H1 (cell line): ENCODE results near the gene ZNF785. TPM values are rescaled to one million over a fixed set of nuclear protein-coding genes. Genes with fewer than 3 reads are reported as not detected.
A peak's percentile ranks its signal among the peaks of the same experiment; 100 is the strongest.
"Not testable (repeated sequence)": the region's sequence is repeated elsewhere in the genome, so short reads cannot be mapped to it uniquely, and the experiment has no call there.

Experiments used
- CTCF ChIA-PET: fragments of 300-600 bp; sonication (Branson Sonifier 250); formaldehyde crosslinking; loops from one replicate; lab custom pipeline; 2021; ENCODE audit not compliant: partially characterized antibody; lab: Charles Lee
- POLR2A ChIA-PET: fragments of 300-600 bp; sonication (Branson Sonifier 250); formaldehyde crosslinking; loops from one replicate; lab custom pipeline; 2021; ENCODE audit warnings: inconsistent platforms; ENCODE audit not compliant: partially characterized antibody; lab: Charles Lee
- DNase-seq, 2 experiments: peaks; one replicate each; pipeline versions ENCODE4 v3.0.0 to v3.0.0-alpha.2; 2010 to 2022; ENCODE audit warnings: low spot score in 2 of 2, low read depth in 1 of 2, mixed read lengths in 1 of 2
- FAIRE-seq: peaks from 2 replicates; lab custom pipeline; 2011; peaks lifted over from hg19 to GRCh38; lab: Jason Lieb, UNC
- H2AFZ ChIP-seq: 2 replicates; pipeline ENCODE4 v1.8.1; 2012; ENCODE audit warnings: low read length, inconsistent platforms
- H2AK5ac ChIP-seq: 2 replicates; pipeline ENCODE4 v1.6.1; 2013; ENCODE audit warnings: low read depth, low read length
- H2BK120ac ChIP-seq: replicated peaks from 2 replicates; pipeline ENCODE3; 2013; ENCODE audit warnings: low read depth, low read length, inconsistent platforms
- H2BK12ac ChIP-seq: 2 replicates; pipeline ENCODE4 v1.6.1; 2013; ENCODE audit warnings: low read depth, low read length
- H2BK15ac ChIP-seq: 2 replicates; pipeline ENCODE4 v1.6.1; 2013; ENCODE audit warnings: low read length
- H2BK20ac ChIP-seq: 2 replicates; pipeline ENCODE4 v1.6.1; 2013; ENCODE audit warnings: low read length
- H2BK5ac ChIP-seq: 2 replicates; pipeline ENCODE4 v1.6.1; 2013; ENCODE audit warnings: low read depth, low read length
- H3K14ac ChIP-seq: 2 replicates; pipeline ENCODE4 v1.6.1; 2013; ENCODE audit warnings: inconsistent platforms; ENCODE audit not compliant: insufficient read length
- H3K18ac ChIP-seq: 2 replicates; pipeline ENCODE4 v1.6.1; 2013; ENCODE audit warnings: low read length; ENCODE audit errors: extremely low read depth
- H3K23ac ChIP-seq: 2 replicates; pipeline ENCODE4 v1.6.1; 2013; ENCODE audit warnings: inconsistent platforms; ENCODE audit not compliant: insufficient read length
- H3K23me2 ChIP-seq: 2 replicates; pipeline ENCODE4 v1.6.1; 2013; ENCODE audit warnings: low read depth, low read length
- H3K27ac ChIP-seq: 2 replicates; pipeline ENCODE4 v1.6.1; 2011; ENCODE audit warnings: low read depth, low read length, inconsistent platforms
- H3K27me3 ChIP-seq, 4 experiments: replicated peaks in 1 of 4; 1 replicate in 1 of 4; 2 replicates in 3 of 4; pipeline versions ENCODE4 v1.6.1 to v1.8.1; 2011 to 2013; ENCODE audit warnings: low read length in 3 of 4, mild to moderate bottlenecking in 3 of 4, inconsistent platforms in 2 of 4, mixed read lengths in 2 of 4, moderate library complexity in 1 of 4; ENCODE audit not compliant: control insufficient read depth in 3 of 4, insufficient read depth in 3 of 4; ENCODE audit errors: extremely low read depth in 1 of 4
- H3K36me3 ChIP-seq, 4 experiments: 2 replicates each; pipeline versions ENCODE4 v1.6.1 to v1.8.1; 2011 to 2013; ENCODE audit warnings: mild to moderate bottlenecking in 4 of 4, low read length in 3 of 4, moderate library complexity in 2 of 4, control low read depth in 1 of 4, inconsistent platforms in 1 of 4; ENCODE audit not compliant: insufficient read depth in 4 of 4, control insufficient read depth in 2 of 4
- H3K4ac ChIP-seq: replicated peaks from 2 replicates; pipeline ENCODE3; 2013; ENCODE audit warnings: low read length, low read depth, mixed read lengths, inconsistent platforms; ENCODE audit not compliant: insufficient read length
- H3K4me1 ChIP-seq, 4 experiments: replicated peaks in 1 of 4; 1 replicate in 1 of 4; 2 replicates in 3 of 4; pipeline versions ENCODE4 v1.6.1 to v1.8.1; 2011 to 2013; ENCODE audit warnings: low read length in 3 of 4, inconsistent platforms in 2 of 4, mixed read lengths in 1 of 4; ENCODE audit not compliant: insufficient read depth in 4 of 4, control insufficient read depth in 3 of 4
- H3K4me2 ChIP-seq, 2 experiments: 2 replicates each; pipeline versions ENCODE4 v1.6.1 to v1.8.1; 2011 to 2013; ENCODE audit warnings: low read depth in 2 of 2, low read length in 2 of 2, control low read depth in 1 of 2, inconsistent platforms in 1 of 2, mild to moderate bottlenecking in 1 of 2; ENCODE audit not compliant: insufficient read depth in 1 of 2
- H3K4me3 ChIP-seq, 4 experiments: fragments of 200-600, 300-600 bp in 1 of 4; sonication (generic), shearing (Covaris generic), sonication (Bioruptor Twin) in 1 of 4; 2 replicates each; pipeline versions ENCODE4 v1.5.1 to v1.8.1; 2011 to 2016; ENCODE audit warnings: low read length in 4 of 4, low read depth in 3 of 4, control low read depth in 2 of 4, inconsistent platforms in 2 of 4, mild to moderate bottlenecking in 2 of 4, mixed read lengths in 1 of 4, moderate library complexity in 1 of 4; ENCODE audit not compliant: insufficient read depth in 2 of 4; ENCODE audit errors: extremely low read depth in 1 of 4
- H3K56ac ChIP-seq: replicated peaks from 2 replicates; pipeline ENCODE3; 2013; ENCODE audit warnings: low read depth, mild to moderate bottlenecking, mixed read lengths, low read length, inconsistent platforms; ENCODE audit not compliant: insufficient read length
- H3K79me1 ChIP-seq: 2 replicates; pipeline ENCODE4 v1.6.1; 2013; ENCODE audit warnings: low read depth, low read length, control low read depth
- H3K79me2 ChIP-seq, 2 experiments: 2 replicates each; pipeline versions ENCODE4 v1.6.1 to v1.8.1; 2012 to 2013; ENCODE audit warnings: low read length in 2 of 2, mild to moderate bottlenecking in 2 of 2, inconsistent platforms in 1 of 2; ENCODE audit not compliant: insufficient read depth in 2 of 2, control insufficient read depth in 1 of 2
- H3K9ac ChIP-seq, 4 experiments: replicated peaks in 1 of 4; 1 replicate in 1 of 4; 2 replicates in 3 of 4; pipeline versions ENCODE4 v1.6.1 to v1.8.1; 2011 to 2013; ENCODE audit warnings: low read depth in 3 of 4, low read length in 3 of 4, control low read depth in 2 of 4, mild to moderate bottlenecking in 2 of 4, moderate library complexity in 2 of 4, inconsistent platforms in 1 of 4; ENCODE audit errors: extremely low read depth in 1 of 4
- H3K9me3 ChIP-seq, 2 experiments: 2 replicates each; pipeline versions ENCODE4 v1.6.1 to v1.8.1; 2012 to 2013; ENCODE audit warnings: mild to moderate bottlenecking in 2 of 2, moderate library complexity in 2 of 2, control low read depth in 1 of 2, inconsistent platforms in 1 of 2, low read depth in 1 of 2, low read length in 1 of 2, mixed read lengths in 1 of 2; ENCODE audit not compliant: insufficient read depth in 2 of 2
- H4K20me1 ChIP-seq, 2 experiments: replicated peaks in 1 of 2; 2 replicates each; pipeline versions ENCODE3 to v1.8.1; 2011 to 2013; ENCODE audit warnings: inconsistent platforms in 2 of 2, low read length in 2 of 2, mild to moderate bottlenecking in 1 of 2; ENCODE audit not compliant: insufficient read depth in 2 of 2, control insufficient read depth in 1 of 2
- H4K5ac ChIP-seq: 2 replicates; pipeline ENCODE4 v1.6.1; 2013; ENCODE audit warnings: low read length, low read depth, mixed read lengths, inconsistent platforms; ENCODE audit not compliant: insufficient read length
- H4K8ac ChIP-seq: 2 replicates; pipeline ENCODE4 v1.8.0; 2013; ENCODE audit warnings: mild to moderate bottlenecking, moderate library complexity, low read length, inconsistent platforms; ENCODE audit not compliant: insufficient read depth; ENCODE audit errors: extremely low read depth
- H4K91ac ChIP-seq: replicated peaks from 2 replicates; pipeline ENCODE3; 2013; ENCODE audit warnings: low read length, mixed read lengths, inconsistent platforms; ENCODE audit not compliant: insufficient read length
- WGBS, 2 experiments: shearing (Covaris generic) in 1 of 2; methylation state at CpG; one replicate each; pipeline versions ENCODE4 v1.1.6 to v1.1.7; 2013 to 2015; ENCODE audit warnings: low lambda C conversion rate in 2 of 2, mixed read lengths in 2 of 2, inconsistent platforms in 1 of 2, low coverage in 1 of 2, missing lambda C conversion rate in 1 of 2; ENCODE audit not compliant: insufficient replicate concordance in 2 of 2, insufficient coverage in 1 of 2, insufficient read length in 1 of 2; ENCODE audit errors: extremely low coverage in 1 of 2, missing lambda C conversion rate in 1 of 2; 5-methylcytosine and 5-hydroxymethylcytosine counted together
- polyA plus RNA-seq, 7 experiments: library from polyadenylated mRNA; depleted of rRNA in 3 of 7; stranded (reverse) in 5 of 7; unstranded in 2 of 7; fragments of >200 nt in 5 of 7; fragments of 200-250 nt in 2 of 7; gene quantifications; 1 replicate in 5 of 7; 2 replicates in 1 of 7; 4 replicates in 1 of 7; pipeline versions ENCODE4 v1.2.1 to v1.2.3, GENCODE V29; 2011 to 2013; ENCODE audit warnings: missing spikeins in 2 of 7, mixed read lengths in 2 of 7
- total RNA-seq: library from RNA; stranded (reverse); fragmentation: NEBNext Ultra II Directional; extraction: Animal tissue kit (Norgen Biotek cat#: 25700); gene quantifications from 2 replicates; pipeline ENCODE4 v1.2.1, GENCODE V29; 2021

Gene ZNF785
- total and polyA plus RNA-seq, 2 of the 8 experiments (the other 6 are each of a cell fraction or from before 2014, with no cell fraction given), result 8.6 to 12.9 TPM

- WGBS, 2 experiments, result 87% methylated on average over 13 of the region's 13 CpGs; no CpG with 5 or more reads in 1 of the 2 experiments
- not testable (repeated sequence) for H2BK12ac ChIP-seq, H3K79me2 ChIP-seq, H3K9me3 ChIP-seq, H3K9ac ChIP-seq, H3K4me1 ChIP-seq, H3K4ac ChIP-seq, H4K20me1 ChIP-seq, DNase-seq, H2BK20ac ChIP-seq, H2BK15ac ChIP-seq, H3K23ac ChIP-seq, H3K18ac ChIP-seq, H3K79me1 ChIP-seq, H3K23me2 ChIP-seq, H2AK5ac ChIP-seq, H3K14ac ChIP-seq, FAIRE-seq, H3K27me3 ChIP-seq, H2BK5ac ChIP-seq, H4K8ac ChIP-seq, H4K91ac ChIP-seq, H4K5ac ChIP-seq, H2AFZ ChIP-seq, H3K56ac ChIP-seq, H2BK120ac ChIP-seq, H3K36me3 ChIP-seq
- Histone ChIP-seq H3K4me2 (peak overlapping the region; percentile 58 to 86), H3K4me3 (peak overlapping the region in 1 of 4 experiments; percentile 72; a peak in 2 of 8 replicates), H3K27ac (peak overlapping the region; percentile 94; the same call in 1 of the 2 replicates)
- ChIA-PET POLR2A (interaction anchor here (0.8 to 5.3 kb wide), 14 partner anchors 8 to 129 kb away, joined by 3 to 121 read pairs (median 18); partner anchors contain the start of genes SEPHS2, ZNF688, ZNF689 and ZNF764), CTCF (interaction anchor here (0.7 to 4.4 kb wide), 15 partner anchors 10 to 122 kb away, joined by 3 to 28 read pairs (median 8); partner anchors contain the start of genes DCTPP1 and ZNF764)
These were observed 49.0 kb downstream of the ZNF785 start for GRCh38 chr16:30536391-30537024.
